Psoas muscle (tissue), 8 donors: ENCODE results near the gene RNF187. TPM values are rescaled to one million over a fixed set of nuclear protein-coding genes. Genes with fewer than 3 reads are reported as not detected.

ENCODE experiments used
- ATAC-seq, 4 donors: fragments of 200-7000 bp; cut with Tn5 transposase; one replicate each; pipeline ENCODE4 v1.9.1; 2020; ENCODE audit warnings: moderate library complexity in 3 of 4, mild to moderate bottlenecking in 2 of 4
- DNase-seq, 2 donors: peaks; one replicate each; pipeline ENCODE4 v3.0.0-alpha.2; 2020
- H3K27ac ChIP-seq: fragments of 200-600 bp; one replicate; pipeline ENCODE4 v1.8.0; 2022
- H3K27me3 ChIP-seq, 3 donors: fragments of 200-600 bp in 1 of 3; one replicate each; pipeline versions ENCODE4 v1.6.1 to v1.8.0; 2013 to 2022; ENCODE audit warnings: low read length in 2 of 3, mild to moderate bottlenecking in 2 of 3, moderate library complexity in 1 of 3; ENCODE audit not compliant: insufficient read depth in 3 of 3
- H3K36me3 ChIP-seq, 2 donors: fragments of 200-600 bp in 1 of 2; one replicate each; pipeline versions ENCODE4 v1.6.1 to v1.8.0; 2013 to 2022; ENCODE audit warnings: low read depth in 1 of 2, mild to moderate bottlenecking in 1 of 2, moderate library complexity in 1 of 2; ENCODE audit not compliant: insufficient read depth in 1 of 2
- H3K4me1 ChIP-seq: fragments of 200-600 bp; one replicate; pipeline ENCODE4 v1.8.0; 2022
- H3K4me3 ChIP-seq: fragments of 200-600 bp; one replicate; pipeline ENCODE4 v1.8.0; 2022; ENCODE audit warnings: mild to moderate bottlenecking
- H3K9me3 ChIP-seq: fragments of 200-600 bp; one replicate; pipeline ENCODE4 v1.8.0; 2022
- WGBS, 3 donors: extraction: QIAGEN DNeasy Blood & Tissue Kit; methylation state at CpG; one replicate each; pipeline versions ENCODE4 v1.1.6 to v1.1.7; 2013; 5-methylcytosine and 5-hydroxymethylcytosine counted together
- intact Hi-C, 2 donors: fragments of 100-400 bp; cut with DNase I; formaldehyde crosslinking; loops; one replicate each; pipeline versions ENCODE4 v1.11.0 to v1.14.2; 2022
- polyA plus RNA-seq, 3 donors: library from polyadenylated mRNA; stranded (reverse); fragments of 200-250 nt; gene quantifications; one replicate each; pipeline ENCODE4 v1.2.3, GENCODE V29; 2013
- total RNA-seq, 4 donors: library from RNA; stranded (reverse); fragmentation: NEBNext Ultra II Directional in 2 of 4; extraction: Animal tissue kit (Norgen Biotek cat#: 25700) in 2 of 4; gene quantifications; one replicate each; pipeline versions ENCODE4 v1.2.1 to v1.2.4, GENCODE V29; 2021 to 2023
- TF ChIP-seq, protein P1 (sequence below): fragments of 200-600 bp; IDR thresholded peaks from one replicate; pipeline ENCODE4 v1.8.0; 2022; ENCODE audit warnings: antibody characterized with exemption
- donor health status: healthy with polysubstance abuse.
- donor health status: DM: no; HTN: no; CAD: no; lungs with moderate emphysema.
- donor health status: Bipolar disorder and iron deficiency.
- donor health status: healthy.
- donor health status: DM: yes; HTN: yes; CAD: no.
- donor health status: DM: no; HTN: no; CAD: no.
- donor health status: DM: no; HTN: no; CAD: no.
- donor health status: DM: yes; HTN: yes; CAD: no.

The RNF187 gene
- total and polyA plus RNA-seq, 7 donors: 34.8 to 167 (median 85.2) TPM

DNA sequence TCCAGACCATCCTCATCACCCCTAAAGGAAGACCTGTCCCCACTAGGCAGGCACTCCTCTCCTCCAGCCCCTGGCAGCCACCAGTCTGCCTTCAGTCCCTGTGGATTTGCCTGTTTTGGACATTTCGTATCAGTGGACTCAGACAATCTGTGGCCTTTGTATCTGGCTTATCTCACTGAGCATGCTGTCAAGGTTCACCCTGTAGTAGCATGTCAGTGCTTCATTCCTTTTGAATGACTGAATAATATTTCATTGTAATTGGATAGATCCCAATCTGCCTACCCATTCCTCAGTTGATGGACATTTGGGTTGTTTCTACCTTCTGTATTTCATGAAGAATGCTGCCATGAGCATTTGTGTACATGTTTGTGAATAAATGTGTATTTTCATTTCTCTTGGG lies 32.9 kb upstream of the RNF187 start:
- Histone ChIP-seq H3K36me3 (no peaks in the 10 kb centered on the region), H3K27ac (no peak overlapping the region), H3K4me1 (peaks cover 8% of the 10 kb centered on the region), H3K9me3 (no peaks in the 10 kb centered on the region), H3K27me3 (peaks cover 0 to 44% (median 17%) of the 10 kb centered on the region in 3 donors), H3K4me3 (no peak overlapping the region)
- no peak for ATAC-seq
- 76 to 96% (median 87%) methylated on average over 1 of the region's 1 CpG for WGBS, 3 donors
- intact Hi-C loops: no loop called here
- no peak for DNase-seq
- TF ChIP-seq, protein P1, sequence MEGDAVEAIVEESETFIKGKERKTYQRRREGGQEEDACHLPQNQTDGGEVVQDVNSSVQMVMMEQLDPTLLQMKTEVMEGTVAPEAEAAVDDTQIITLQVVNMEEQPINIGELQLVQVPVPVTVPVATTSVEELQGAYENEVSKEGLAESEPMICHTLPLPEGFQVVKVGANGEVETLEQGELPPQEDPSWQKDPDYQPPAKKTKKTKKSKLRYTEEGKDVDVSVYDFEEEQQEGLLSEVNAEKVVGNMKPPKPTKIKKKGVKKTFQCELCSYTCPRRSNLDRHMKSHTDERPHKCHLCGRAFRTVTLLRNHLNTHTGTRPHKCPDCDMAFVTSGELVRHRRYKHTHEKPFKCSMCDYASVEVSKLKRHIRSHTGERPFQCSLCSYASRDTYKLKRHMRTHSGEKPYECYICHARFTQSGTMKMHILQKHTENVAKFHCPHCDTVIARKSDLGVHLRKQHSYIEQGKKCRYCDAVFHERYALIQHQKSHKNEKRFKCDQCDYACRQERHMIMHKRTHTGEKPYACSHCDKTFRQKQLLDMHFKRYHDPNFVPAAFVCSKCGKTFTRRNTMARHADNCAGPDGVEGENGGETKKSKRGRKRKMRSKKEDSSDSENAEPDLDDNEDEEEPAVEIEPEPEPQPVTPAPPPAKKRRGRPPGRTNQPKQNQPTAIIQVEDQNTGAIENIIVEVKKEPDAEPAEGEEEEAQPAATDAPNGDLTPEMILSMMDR: no peak

DNA sequence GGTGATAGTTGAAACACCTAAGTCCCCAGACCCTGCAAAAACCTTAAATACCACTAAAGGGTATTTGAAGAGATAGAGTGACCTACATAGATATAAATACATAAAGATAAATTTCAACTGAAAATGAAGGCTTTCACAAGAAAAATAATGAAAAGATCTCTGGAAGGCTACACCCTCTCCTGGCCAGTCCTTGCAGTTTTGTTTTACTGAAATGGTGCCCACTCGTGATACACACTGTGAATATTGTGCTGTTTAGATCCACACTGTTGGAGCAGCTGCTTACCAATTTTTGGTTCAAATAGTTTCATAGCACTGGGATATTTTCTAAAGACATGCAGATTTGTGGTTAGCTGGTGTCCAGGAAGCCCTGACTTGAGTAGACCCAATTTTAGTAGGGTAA lies 31.5 kb upstream of the RNF187 start:
- no peak overlapping the region for H3K27ac ChIP-seq
- peaks cover 0 to 58% (median 17%) of the 10 kb centered on the region in 3 donors for H3K27me3 ChIP-seq
- H3K9me3 ChIP-seq: no peaks in the 10 kb centered on the region
- no peak for ATAC-seq
- intact Hi-C loops: no loop called here
- no peak overlapping the region for H3K4me3 ChIP-seq
- TF ChIP-seq, protein P1: no peak
- WGBS, 3 donors: 35 to 76% (median 49%) methylated on average over 1 of the region's 1 CpG
- H3K4me1 ChIP-seq: peaks cover 8% of the 10 kb centered on the region
- no peaks in the 10 kb centered on the region for H3K36me3 ChIP-seq
- no peak for DNase-seq

DNA sequence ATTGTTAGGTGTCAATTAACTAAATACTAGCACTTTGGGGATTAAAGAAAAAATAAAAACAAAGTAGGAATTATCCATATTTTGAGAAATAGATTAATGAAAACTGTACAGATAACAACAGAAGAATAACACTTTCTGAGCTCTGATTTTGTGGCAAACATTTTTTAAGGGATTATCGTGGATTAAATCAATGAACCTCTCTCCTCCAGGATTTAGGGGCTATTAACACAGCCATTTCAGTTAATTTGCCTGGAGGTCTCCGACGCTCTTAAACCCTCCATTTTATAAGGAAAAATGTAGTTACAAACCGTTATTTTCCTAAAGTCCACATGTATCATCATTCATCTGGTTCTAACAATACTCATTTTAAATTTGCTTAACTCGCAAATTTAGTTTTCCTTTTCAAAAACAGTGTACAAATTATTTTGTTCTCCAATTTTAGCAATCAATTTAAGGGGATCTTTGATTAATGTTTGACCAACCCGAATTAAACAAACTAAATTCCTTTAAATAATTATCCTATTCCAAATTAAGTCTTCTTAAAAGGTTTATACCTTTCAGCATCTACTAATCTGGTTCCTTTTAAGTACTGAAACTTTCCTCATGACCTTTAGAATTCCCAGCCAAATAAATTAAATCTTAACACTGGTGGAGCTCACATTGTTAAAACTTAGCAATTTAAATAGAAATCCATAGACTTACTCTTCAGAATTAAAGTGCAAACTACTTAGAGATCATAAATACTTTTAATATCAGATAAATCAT lies 30.7 kb upstream of the RNF187 start:
- Histone ChIP-seq H3K4me1 (peaks cover 8% of the 10 kb centered on the region), H3K4me3 (peak overlapping the region; percentile 65), H3K27me3 (peaks cover 0 to 66% (median 19%) of the 10 kb centered on the region in 3 donors), H3K9me3 (no peaks in the 10 kb centered on the region), H3K36me3 (no peaks in the 10 kb centered on the region), H3K27ac (no peak overlapping the region)
- DNase-seq (no peak), ATAC-seq (no peak)
- TF ChIP-seq, protein P1: no peak
- intact Hi-C loops: no loop called here
- 68 to 74% (median 72%) methylated on average over 6 of the region's 6 CpGs for WGBS, 3 donors

DNA sequence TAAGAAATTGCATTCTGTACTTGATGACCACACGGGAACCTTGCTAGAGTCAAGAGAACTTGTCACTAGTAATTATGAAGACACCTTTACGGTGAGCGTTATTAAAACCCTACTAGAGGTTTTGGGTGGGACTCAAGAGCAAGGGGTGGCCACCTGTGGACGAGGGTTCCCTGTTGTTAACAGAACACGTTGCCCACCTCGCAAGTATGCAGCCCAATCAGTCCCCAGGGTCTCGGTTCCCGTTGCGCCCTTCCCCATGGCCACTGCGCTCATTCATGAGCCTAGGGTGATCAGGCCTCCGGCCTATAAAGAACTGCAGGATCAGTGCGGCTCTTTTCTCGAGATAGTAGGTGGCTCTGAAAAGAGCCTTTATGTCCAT lies 30.2 kb upstream of the RNF187 start:
- Histone ChIP-seq H3K9me3 (no peaks in the 10 kb centered on the region), H3K36me3 (no peaks in the 10 kb centered on the region), H3K4me3 (peak overlapping the region; percentile 65), H3K27me3 (peaks cover 0 to 71% (median 19%) of the 10 kb centered on the region in 3 donors), H3K27ac (peak overlapping the region; percentile 61), H3K4me1 (peaks cover 8% of the 10 kb centered on the region)
- intact Hi-C loops: no loop called here
- DNase-seq (no peak), ATAC-seq (peak in 3 of 4 donors; percentile 9 to 17 (median 17))
- TF ChIP-seq, protein P1: no peak
- WGBS, 3 donors: 21 to 25% (median 22%) methylated on average over 13 of the region's 13 CpGs
